ENCODE results near the gene ADAMTS14. TPM values are rescaled to one million over a fixed set of nuclear protein-coding genes. Genes with fewer than 3 reads are reported as not detected.

ADAMTS14 gene
- total and polyA plus RNA-seq, 5 donors from 2014 or later: not detected

DNA sequence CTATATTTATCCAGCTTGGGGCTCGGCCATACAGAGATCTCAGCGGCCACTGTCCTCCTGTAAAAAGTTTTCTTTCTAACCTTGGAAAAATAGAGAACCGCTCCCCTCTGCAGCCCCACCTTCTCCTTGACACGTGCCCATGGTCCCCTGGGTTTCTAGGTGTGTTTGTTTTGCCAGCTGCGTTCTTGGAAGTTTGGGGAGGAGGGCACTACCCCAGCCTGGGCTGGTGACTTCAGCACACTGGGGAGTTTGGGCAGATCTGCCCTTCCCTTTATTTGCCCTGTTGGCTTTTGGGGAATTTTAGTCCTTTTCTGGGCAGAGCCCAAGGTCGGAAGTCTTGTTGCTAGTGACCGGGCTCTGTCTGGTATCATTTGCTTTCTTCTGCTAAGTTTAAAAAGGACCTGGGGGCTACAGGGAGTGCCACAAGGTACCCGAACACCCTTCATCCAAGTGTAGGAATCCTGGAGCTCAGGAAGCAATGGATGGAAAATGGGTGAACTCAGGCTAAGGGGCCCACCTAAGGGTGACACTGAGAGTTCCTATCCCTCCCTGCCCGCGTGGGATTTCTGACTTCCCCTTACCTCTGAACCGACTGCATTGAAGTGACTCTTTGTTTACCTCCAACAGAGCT is 1.7 kb downstream of the ADAMTS14 start:
- no peak overlapping the region for H3K4me3 Mint-ChIP-seq
- peaks cover 58% of the 10 kb centered on the region for H3K27me3 Mint-ChIP-seq
- H3K9me3 Mint-ChIP-seq: no peaks in the 10 kb centered on the region

DNA sequence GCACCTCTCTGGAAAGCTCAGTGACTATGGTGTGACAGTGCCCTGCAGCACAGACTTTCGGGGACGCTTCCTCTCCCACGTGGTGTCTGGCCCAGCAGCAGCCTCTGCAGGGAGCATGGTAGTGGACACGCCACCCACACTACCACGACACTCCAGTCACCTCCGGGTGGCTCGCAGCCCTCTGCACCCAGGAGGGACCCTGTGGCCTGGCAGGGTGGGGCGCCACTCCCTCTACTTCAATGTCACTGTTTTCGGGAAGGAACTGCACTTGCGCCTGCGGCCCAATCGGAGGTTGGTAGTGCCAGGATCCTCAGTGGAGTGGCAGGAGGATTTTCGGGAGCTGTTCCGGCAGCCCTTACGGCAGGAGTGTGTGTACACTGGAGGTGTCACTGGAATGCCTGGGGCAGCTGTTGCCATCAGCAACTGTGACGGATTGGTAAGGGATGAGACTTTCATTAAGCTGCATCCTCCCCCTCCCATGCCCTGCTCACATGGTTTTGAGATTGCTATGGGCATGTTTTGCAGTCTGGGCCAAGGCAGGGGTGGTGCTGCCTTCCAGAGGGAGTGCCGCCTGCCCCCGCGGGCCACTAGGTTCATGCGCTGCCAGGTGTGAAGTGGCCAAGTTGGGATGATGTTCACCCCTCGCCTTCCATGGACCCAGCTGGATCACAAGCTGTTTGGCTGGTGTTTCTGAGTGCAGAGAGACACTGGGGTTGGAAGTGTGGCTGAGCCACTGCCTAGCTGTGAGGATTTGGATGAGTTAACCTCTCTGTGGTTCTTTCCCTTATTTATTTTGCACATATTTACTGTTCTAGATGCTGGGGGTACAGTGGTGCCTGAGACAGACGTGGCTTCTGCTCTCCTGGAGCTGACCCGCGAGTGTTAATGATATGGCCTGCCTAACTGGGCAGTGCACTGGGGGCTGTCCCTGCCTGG is 2.5 kb downstream of the ADAMTS14 start:
- no peak for DNase-seq
- Mint-ChIP-seq H3K27me3 (peaks cover 51% of the 10 kb centered on the region), H3K27ac (no peak overlapping the region), H3K4me1 (peaks cover 0 to 11% (median 4%) of the 10 kb centered on the region in 4 donors), H3K9me3 (no peaks in the 10 kb centered on the region), H3K36me3 (no peaks in the 10 kb centered on the region), H3K4me3 (no peak overlapping the region)
- ATAC-seq (ENCODE audit: low read depth in 2 of 2): no peak
- Histone ChIP-seq H3K4me1 (ENCODE audit: control insufficient read depth, insufficient read depth, low read length, poor library complexity, severe bottlenecking) (peaks cover 5% of the 10 kb centered on the region), H3K36me3 (ENCODE audit: control insufficient read depth, insufficient read depth, low read length) (no peaks in the 10 kb centered on the region), H3K4me3 (ENCODE audit: low read depth, low read length) (no peak overlapping the region), H3K27me3 (ENCODE audit: control insufficient read depth, insufficient read depth, low read length) (peaks cover 8% of the 10 kb centered on the region), H3K27ac (ENCODE audit: insufficient read depth, low read length, poor library complexity, severe bottlenecking) (no peak overlapping the region), H3K9me3 (ENCODE audit: control insufficient read depth in 2 of 2, low read length in 2 of 2) (no peaks in the 10 kb centered on the region)

More for the DNA sequence above, 1.7 kb downstream of the ADAMTS14 start:
- no peak overlapping the region for H3K27ac ChIP-seq (ENCODE audit: insufficient read depth, low read length, poor library complexity, severe bottlenecking)
- no peak overlapping the region for H3K27ac Mint-ChIP-seq
- H3K9me3 ChIP-seq (ENCODE audit: control insufficient read depth in 2 of 2, low read length in 2 of 2): no peaks in the 10 kb centered on the region
- H3K4me3 ChIP-seq (ENCODE audit: low read depth, low read length): no peak overlapping the region
- no peaks in the 10 kb centered on the region for H3K36me3 Mint-ChIP-seq
- peaks cover 5% of the 10 kb centered on the region for H3K4me1 ChIP-seq (ENCODE audit: control insufficient read depth, insufficient read depth, low read length, poor library complexity, severe bottlenecking)
- H3K27me3 ChIP-seq (ENCODE audit: control insufficient read depth, insufficient read depth, low read length): peaks cover 8% of the 10 kb centered on the region
- peaks cover 0 to 11% (median 4%) of the 10 kb centered on the region in 4 donors for H3K4me1 Mint-ChIP-seq
- DNase-seq: no peak
- no peak for ATAC-seq (ENCODE audit: low read depth in 2 of 2)
- no peaks in the 10 kb centered on the region for H3K36me3 ChIP-seq (ENCODE audit: control insufficient read depth, insufficient read depth, low read length)

DNA sequence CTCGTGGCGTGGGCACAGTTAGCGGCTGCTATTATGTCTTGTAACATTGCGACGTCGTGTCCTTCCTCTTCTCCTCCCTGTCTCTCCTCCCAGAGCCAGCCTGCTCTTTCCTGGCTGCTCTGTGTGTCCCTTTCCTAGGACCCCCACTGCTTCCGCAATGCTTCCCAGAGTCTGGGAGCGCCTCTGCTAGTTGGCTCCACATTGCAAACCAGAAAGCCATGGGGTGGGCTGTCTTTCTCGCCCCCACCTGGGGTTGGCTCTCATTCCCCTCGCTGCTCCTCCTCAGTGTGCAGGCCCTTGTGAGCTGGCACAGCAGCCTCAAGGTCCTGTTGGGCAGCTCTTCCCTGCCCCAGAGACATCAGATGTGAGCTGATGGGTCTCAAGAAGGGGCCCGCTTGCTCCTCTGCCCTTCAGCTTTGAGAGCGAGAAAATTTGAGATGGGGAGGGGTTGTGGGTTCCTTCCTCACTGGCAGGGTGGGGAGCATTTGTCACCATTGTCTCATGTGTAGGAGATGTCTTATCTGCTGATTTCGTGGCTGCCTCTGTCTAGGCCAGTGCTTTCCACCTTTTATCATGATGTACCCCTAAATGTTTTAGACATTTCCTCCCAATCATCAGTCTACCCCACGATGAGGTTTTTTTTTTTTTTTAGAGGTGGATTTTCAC is 3.3 kb downstream of the ADAMTS14 start:
- H3K9me3 ChIP-seq (ENCODE audit: control insufficient read depth in 2 of 2, low read length in 2 of 2): no peaks in the 10 kb centered on the region
- no peak overlapping the region for H3K27ac ChIP-seq (ENCODE audit: insufficient read depth, low read length, poor library complexity, severe bottlenecking)
- H3K4me1 ChIP-seq (ENCODE audit: control insufficient read depth, insufficient read depth, low read length, poor library complexity, severe bottlenecking): peaks cover 5% of the 10 kb centered on the region
- H3K4me3 ChIP-seq (ENCODE audit: low read depth, low read length): no peak overlapping the region
- no peak for ATAC-seq (ENCODE audit: low read depth in 2 of 2)
- peaks cover 46% of the 10 kb centered on the region for H3K27me3 Mint-ChIP-seq
- H3K27me3 ChIP-seq (ENCODE audit: control insufficient read depth, insufficient read depth, low read length): peaks cover 8% of the 10 kb centered on the region
- H3K4me3 Mint-ChIP-seq: no peak overlapping the region
- H3K9me3 Mint-ChIP-seq: no peaks in the 10 kb centered on the region
- H3K36me3 Mint-ChIP-seq: no peaks in the 10 kb centered on the region
- DNase-seq: no peak
- H3K36me3 ChIP-seq (ENCODE audit: control insufficient read depth, insufficient read depth, low read length): no peaks in the 10 kb centered on the region
- H3K27ac Mint-ChIP-seq: no peak overlapping the region
- peaks cover 0 to 11% (median 4%) of the 10 kb centered on the region in 4 donors for H3K4me1 Mint-ChIP-seq

DNA sequence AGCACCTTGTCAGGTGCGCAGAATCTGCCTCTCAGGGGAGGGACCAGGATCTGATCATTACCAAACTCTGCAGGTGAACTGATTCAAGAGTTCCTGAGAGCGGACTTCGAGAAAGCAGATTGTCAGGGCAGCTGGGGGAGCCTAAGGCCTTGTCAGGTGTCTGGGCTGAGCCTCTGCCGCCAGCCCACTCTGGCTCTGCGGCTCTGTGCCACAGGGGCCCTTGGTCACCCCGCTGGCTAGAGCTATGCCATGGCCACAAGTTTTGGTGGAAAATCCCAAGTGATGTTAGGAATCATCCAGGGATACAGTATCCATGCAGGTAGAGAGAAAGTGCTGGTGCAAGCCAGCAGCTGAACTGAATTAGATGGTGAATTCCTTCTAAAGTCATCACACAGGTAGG is 4.2 kb downstream of the ADAMTS14 start:
- no peak overlapping the region for H3K4me3 Mint-ChIP-seq
- peak overlapping the region in 1 of 3 donors; percentile 38 for H3K27ac Mint-ChIP-seq
- H3K36me3 Mint-ChIP-seq: no peaks in the 10 kb centered on the region
- Histone ChIP-seq H3K36me3 (ENCODE audit: control insufficient read depth, insufficient read depth, low read length) (no peaks in the 10 kb centered on the region), H3K27ac (ENCODE audit: insufficient read depth, low read length, poor library complexity, severe bottlenecking) (no peak overlapping the region), H3K27me3 (ENCODE audit: control insufficient read depth, insufficient read depth, low read length) (peaks cover 8% of the 10 kb centered on the region), H3K4me3 (ENCODE audit: low read depth, low read length) (no peak overlapping the region), H3K4me1 (ENCODE audit: control insufficient read depth, insufficient read depth, low read length, poor library complexity, severe bottlenecking) (peaks cover 5% of the 10 kb centered on the region), H3K9me3 (ENCODE audit: control insufficient read depth in 2 of 2, low read length in 2 of 2) (no peaks in the 10 kb centered on the region)
- peaks cover 37% of the 10 kb centered on the region for H3K27me3 Mint-ChIP-seq
- peaks cover 0 to 11% (median 4%) of the 10 kb centered on the region in 4 donors for H3K4me1 Mint-ChIP-seq
- no peak for ATAC-seq (ENCODE audit: low read depth in 2 of 2)
- no peaks in the 10 kb centered on the region for H3K9me3 Mint-ChIP-seq
- DNase-seq: no peak

DNA sequence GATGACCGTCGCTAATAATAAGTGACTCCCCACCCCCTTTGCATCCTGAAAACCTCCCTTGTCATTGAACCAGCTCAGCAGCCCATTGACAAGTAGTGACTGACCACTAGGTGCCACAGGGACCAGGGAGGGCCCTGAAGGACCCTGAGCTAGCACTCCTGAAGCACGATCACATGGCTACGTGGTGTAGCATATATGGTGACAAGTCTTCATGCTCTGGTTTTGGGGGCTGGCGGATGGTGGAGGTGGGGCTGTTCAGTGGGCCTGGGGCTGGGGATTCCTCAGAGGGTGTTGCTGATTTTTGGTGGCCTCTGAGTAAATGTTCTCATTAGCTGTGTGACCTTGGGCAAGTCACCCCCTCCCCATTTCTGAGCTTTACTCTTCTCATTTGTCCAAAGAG is 4.7 kb downstream of the ADAMTS14 start:
- Mint-ChIP-seq H3K27ac (no peak overlapping the region), H3K27me3 (peaks cover 32% of the 10 kb centered on the region), H3K9me3 (no peaks in the 10 kb centered on the region), H3K4me3 (no peak overlapping the region), H3K4me1 (peaks cover 0 to 9% (median 3%) of the 10 kb centered on the region in 4 donors), H3K36me3 (no peaks in the 10 kb centered on the region)
- ATAC-seq (ENCODE audit: low read depth in 2 of 2) (no peak), DNase-seq (no peak)
- Histone ChIP-seq H3K36me3 (ENCODE audit: control insufficient read depth, insufficient read depth, low read length) (no peaks in the 10 kb centered on the region), H3K9me3 (ENCODE audit: control insufficient read depth in 2 of 2, low read length in 2 of 2) (no peaks in the 10 kb centered on the region), H3K4me1 (ENCODE audit: control insufficient read depth, insufficient read depth, low read length, poor library complexity, severe bottlenecking) (peaks cover 5% of the 10 kb centered on the region), H3K4me3 (ENCODE audit: low read depth, low read length) (no peak overlapping the region), H3K27ac (ENCODE audit: insufficient read depth, low read length, poor library complexity, severe bottlenecking) (no peak overlapping the region), H3K27me3 (ENCODE audit: control insufficient read depth, insufficient read depth, low read length) (peaks cover 5% of the 10 kb centered on the region)

DNA sequence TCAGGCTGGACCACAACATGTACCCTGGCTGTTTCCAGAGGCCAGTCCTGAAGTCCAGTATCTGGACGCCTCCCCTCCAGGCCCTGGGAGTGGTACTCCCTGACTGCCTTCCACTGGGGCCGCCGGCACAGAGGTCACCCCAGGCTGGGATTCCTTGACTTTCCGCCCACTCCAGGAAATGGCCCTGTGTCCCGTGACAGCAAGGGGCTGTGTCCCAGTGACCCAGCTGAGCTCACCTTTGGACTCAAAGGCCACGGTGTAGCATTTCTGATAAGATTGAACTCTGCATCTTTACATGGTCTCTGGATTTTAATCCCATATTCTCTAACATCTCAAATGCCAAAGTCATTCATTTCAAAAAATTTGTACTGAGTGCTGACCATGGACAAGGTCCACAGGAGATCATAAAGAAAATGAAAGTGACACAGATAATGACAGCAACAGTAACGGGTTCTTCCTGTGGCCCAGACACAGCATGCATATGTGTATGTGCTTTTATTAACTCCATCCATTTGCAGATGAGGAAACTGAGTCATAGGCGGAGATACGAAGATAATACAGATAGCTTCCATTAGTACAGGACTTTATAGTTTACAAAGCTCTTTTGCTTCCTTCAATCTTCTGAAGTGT is 5.4 kb downstream of the ADAMTS14 start:
- Mint-ChIP-seq H3K4me1 (peaks cover 0 to 9% (median 3%) of the 10 kb centered on the region in 4 donors), H3K27ac (peak overlapping the region in 1 of 3 donors; percentile 20), H3K36me3 (no peaks in the 10 kb centered on the region), H3K27me3 (peaks cover 32% of the 10 kb centered on the region), H3K9me3 (no peaks in the 10 kb centered on the region), H3K4me3 (no peak overlapping the region)
- no peak for DNase-seq
- Histone ChIP-seq H3K4me3 (ENCODE audit: low read depth, low read length) (no peak overlapping the region), H3K4me1 (ENCODE audit: control insufficient read depth, insufficient read depth, low read length, poor library complexity, severe bottlenecking) (peaks cover 4% of the 10 kb centered on the region), H3K27me3 (ENCODE audit: control insufficient read depth, insufficient read depth, low read length) (peaks cover 5% of the 10 kb centered on the region), H3K9me3 (ENCODE audit: control insufficient read depth in 2 of 2, low read length in 2 of 2) (no peaks in the 10 kb centered on the region), H3K27ac (ENCODE audit: insufficient read depth, low read length, poor library complexity, severe bottlenecking) (no peak overlapping the region), H3K36me3 (ENCODE audit: control insufficient read depth, insufficient read depth, low read length) (no peaks in the 10 kb centered on the region)
- ATAC-seq (ENCODE audit: low read depth in 2 of 2): no peak

DNA sequence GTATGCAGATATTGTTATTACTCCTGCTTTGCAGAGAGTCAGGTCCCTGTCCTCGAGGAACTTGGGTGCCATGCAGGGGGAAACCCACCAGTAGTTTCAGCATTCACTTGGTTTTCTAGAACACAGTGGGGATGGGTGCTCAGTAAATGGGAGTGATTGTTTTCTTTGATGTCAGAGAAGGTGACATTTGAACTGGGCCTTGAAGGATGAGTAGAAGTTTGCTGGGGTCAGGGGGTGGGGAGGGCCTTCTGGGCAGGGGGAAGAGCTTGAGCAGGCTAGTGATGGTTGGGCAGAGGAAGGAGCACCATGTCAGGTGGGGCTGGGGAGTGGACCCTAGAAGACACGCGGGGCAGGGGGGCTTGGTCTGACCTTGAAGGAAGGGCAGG is 5.9 kb downstream of the ADAMTS14 start:
- H3K27ac Mint-ChIP-seq: peak overlapping the region in 1 of 3 donors; percentile 20
- H3K4me3 ChIP-seq (ENCODE audit: low read depth, low read length): no peak overlapping the region
- H3K36me3 Mint-ChIP-seq: no peaks in the 10 kb centered on the region

More for the DNA sequence above, 5.9 kb downstream of the ADAMTS14 start:
- Histone ChIP-seq H3K36me3 (ENCODE audit: control insufficient read depth, insufficient read depth, low read length) (no peaks in the 10 kb centered on the region), H3K4me1 (ENCODE audit: control insufficient read depth, insufficient read depth, low read length, poor library complexity, severe bottlenecking) (no peaks in the 10 kb centered on the region), H3K9me3 (ENCODE audit: control insufficient read depth in 2 of 2, low read length in 2 of 2) (no peaks in the 10 kb centered on the region), H3K27ac (ENCODE audit: insufficient read depth, low read length, poor library complexity, severe bottlenecking) (no peak overlapping the region), H3K27me3 (ENCODE audit: control insufficient read depth, insufficient read depth, low read length) (peaks cover 2% of the 10 kb centered on the region)
- Mint-ChIP-seq H3K9me3 (no peaks in the 10 kb centered on the region), H3K27me3 (peaks cover 27% of the 10 kb centered on the region), H3K4me3 (no peak overlapping the region), H3K4me1 (peaks cover 0 to 4% (median under 1%) of the 10 kb centered on the region in 4 donors)
- DNase-seq (no peak), ATAC-seq (ENCODE audit: low read depth in 2 of 2) (no peak)

All from CD4-positive, CD25-positive, alpha-beta regulatory T cell (primary cell).